ENCODE results near the gene SSR2. TPM values are rescaled to one million over a fixed set of nuclear protein-coding genes. Genes with fewer than 3 reads are reported as not detected.

The SSR2 gene
- total and polyA plus RNA-seq, 2 experiments from 2014 or later = 136 to 291 TPM

DNA sequence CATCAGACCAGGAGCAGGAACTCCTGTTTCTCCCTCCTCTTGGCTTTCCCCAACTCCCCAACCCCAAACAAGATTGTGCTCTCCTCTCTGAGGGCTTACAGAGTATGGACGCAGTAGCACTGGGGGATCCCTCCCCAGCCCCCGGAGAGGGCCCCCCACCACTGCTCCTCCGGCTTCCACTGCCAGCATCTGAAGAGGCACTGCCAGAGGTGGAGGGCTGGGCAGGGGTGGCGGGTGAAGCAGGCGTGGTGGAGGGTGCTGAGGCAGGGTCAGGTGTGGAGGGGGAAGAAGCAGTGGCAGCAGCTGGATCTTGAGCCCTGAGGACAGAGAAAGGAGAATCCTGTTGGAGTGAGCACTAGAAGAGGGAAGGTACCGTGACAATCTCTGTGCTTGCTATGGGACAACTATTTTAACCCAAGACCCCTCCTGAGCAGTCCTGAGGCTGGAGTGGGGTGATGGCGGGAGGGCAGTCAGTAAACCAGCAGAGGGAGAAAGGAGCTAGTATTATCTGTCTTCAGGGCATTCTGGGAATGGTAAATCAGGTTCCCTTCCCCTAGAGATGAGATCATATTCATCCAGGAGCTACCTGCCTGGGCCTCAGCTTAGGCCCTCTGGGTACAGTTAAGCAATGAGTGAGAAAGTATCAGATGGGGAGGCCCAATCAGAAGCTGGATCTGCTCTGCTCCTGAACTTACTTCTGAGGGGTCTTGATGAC lies 30.4 kb upstream of the SSR2 start (continued):
- TF ChIP-seq REST (IDR thresholded peaks at IDR 0.05; ENCODE audit: unreplicated experiment) (no peak), CTCF (conservative IDR thresholded peaks at IDR 0.05; ENCODE audit: low read depth in 2 of 2) (no peak; a peak in 1 of 4 replicates), NANOG (IDR thresholded peaks at IDR 0.05; ENCODE audit: borderline replicate concordance) (no peak), POLR2AphosphoS5 (IDR thresholded peaks at IDR 0.05; ENCODE audit: low read depth) (no peak), ZNF114 (CRISPR knock-in tag; IDR thresholded peaks at IDR 0.05) (no peak), EZH2 (IDR thresholded peaks at IDR 0.05; ENCODE audit: low read depth, unreplicated experiment) (no peak)

DNA sequence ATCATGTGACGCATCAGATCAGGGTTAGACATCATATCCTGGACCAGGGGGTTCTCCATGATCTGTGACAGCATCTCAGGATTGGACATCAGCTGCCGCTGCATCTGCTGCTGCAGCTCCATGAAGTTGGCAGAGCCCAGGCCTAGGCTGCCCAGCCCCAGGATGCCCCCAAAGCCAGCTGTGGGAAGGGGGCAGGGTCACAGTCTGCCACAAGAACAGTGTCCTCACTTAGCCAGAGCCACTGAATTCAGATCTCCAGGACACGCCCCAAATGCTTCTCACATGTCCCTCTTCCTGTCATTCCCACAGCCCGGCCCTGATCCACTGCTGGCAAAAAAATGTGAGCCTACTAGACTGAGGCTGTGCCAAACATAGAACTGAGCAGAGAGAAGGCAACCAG lies 29.6 kb upstream of the SSR2 start:
- Mint-ChIP-seq H3K27me3 (ENCODE audit: insufficient read depth, low read depth, poor library complexity) (peaks cover 19% of the 10 kb centered on the region), H3K4me3 (no peak overlapping the region), H3K27ac (no peak overlapping the region), H3K9me3 (no peaks in the 10 kb centered on the region; the same call in 2 of the 3 replicates), H3K4me1 (peaks cover 13% of the 10 kb centered on the region), H3K36me3 (ENCODE audit: low read depth) (peaks cover 41% of the 10 kb centered on the region)
- DNase-seq (ENCODE audit: low spot score) (no peak), ATAC-seq (no peak)
- Histone ChIP-seq H3K4me3 (no peak overlapping the region), H2AFZ (no peak overlapping the region), H3K79me2 (replicated peaks; ENCODE audit: insufficient read depth) (peaks cover 20% of the 10 kb centered on the region), H4K20me1 (replicated peaks; ENCODE audit: insufficient read depth) (peaks cover 4% of the 10 kb centered on the region), H3K9me2 (ENCODE audit: insufficient read depth) (no peaks in the 10 kb centered on the region), H3K4me2 (no peak overlapping the region), H3K36me3 (ENCODE audit: insufficient read depth) (no peaks in the 10 kb centered on the region), H3K27ac (ENCODE audit: low read depth) (no peak overlapping the region), H3K27me3 (ENCODE audit: insufficient read depth) (no peaks in the 10 kb centered on the region), H3K4me1 (ENCODE audit: insufficient read depth) (peaks cover 7% of the 10 kb centered on the region; the same call in 1 of the 2 replicates), H3F3A (replicated peaks; ENCODE audit: low read depth) (peaks cover 7% of the 10 kb centered on the region; the same call in 1 of the 2 replicates)
- no peak for TF ChIP-seq EZH2 (IDR thresholded peaks at IDR 0.05; ENCODE audit: low read depth, unreplicated experiment)
- no peak for TF ChIP-seq NANOG (IDR thresholded peaks at IDR 0.05; ENCODE audit: borderline replicate concordance)
- TF ChIP-seq CTCF (conservative IDR thresholded peaks at IDR 0.05; ENCODE audit: low read depth in 2 of 2) = no peak
- TF ChIP-seq, protein P1, sequence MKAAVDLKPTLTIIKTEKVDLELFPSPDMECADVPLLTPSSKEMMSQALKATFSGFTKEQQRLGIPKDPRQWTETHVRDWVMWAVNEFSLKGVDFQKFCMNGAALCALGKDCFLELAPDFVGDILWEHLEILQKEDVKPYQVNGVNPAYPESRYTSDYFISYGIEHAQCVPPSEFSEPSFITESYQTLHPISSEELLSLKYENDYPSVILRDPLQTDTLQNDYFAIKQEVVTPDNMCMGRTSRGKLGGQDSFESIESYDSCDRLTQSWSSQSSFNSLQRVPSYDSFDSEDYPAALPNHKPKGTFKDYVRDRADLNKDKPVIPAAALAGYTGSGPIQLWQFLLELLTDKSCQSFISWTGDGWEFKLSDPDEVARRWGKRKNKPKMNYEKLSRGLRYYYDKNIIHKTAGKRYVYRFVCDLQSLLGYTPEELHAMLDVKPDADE (IDR thresholded peaks at IDR 0.05) = no peak
- no peak for TF ChIP-seq ZNF331 (CRISPR knock-in tag; IDR thresholded peaks at IDR 0.05; ENCODE audit: low read depth)
